ENCODE measurements around the gene SUMO4.

GRCh38 chr6:149423964-149424440, 23.9 kb downstream of the SUMO4 start:
- TF ChIP-seq CTCF (IDR thresholded peaks at IDR 0.05) (no peak), POLR2A (IDR thresholded peaks at IDR 0.05) (no peak)
